H1 (cell line): ENCODE measurements around the gene ZNF473. TPM values are rescaled to one million over a fixed set of nuclear protein-coding genes. Genes with fewer than 3 reads are reported as not detected.

Experiments
- CTCF ChIA-PET: fragments of 300-600 bp; sonication (Branson Sonifier 250); formaldehyde crosslinking; loops from one replicate; lab custom pipeline; 2021; ENCODE audit not compliant: partially characterized antibody; lab: Charles Lee
- POLR2A ChIA-PET: fragments of 300-600 bp; sonication (Branson Sonifier 250); formaldehyde crosslinking; loops from one replicate; lab custom pipeline; 2021; ENCODE audit warnings: inconsistent platforms; ENCODE audit not compliant: partially characterized antibody; lab: Charles Lee
- DNase-seq, 2 experiments: peaks; one replicate each; pipeline versions ENCODE4 v3.0.0 to v3.0.0-alpha.2; 2010 to 2022; ENCODE audit warnings: low spot score in 2 of 2, low read depth in 1 of 2, mixed read lengths in 1 of 2
- FAIRE-seq: peaks from 2 replicates; lab custom pipeline; 2011; peaks lifted over from hg19 to GRCh38; lab: Jason Lieb, UNC
- H2AFZ ChIP-seq: 2 replicates; pipeline ENCODE4 v1.8.1; 2012; ENCODE audit warnings: low read length, inconsistent platforms
- H2AK5ac ChIP-seq: 2 replicates; pipeline ENCODE4 v1.6.1; 2013; ENCODE audit warnings: low read depth, low read length
- H2BK120ac ChIP-seq: replicated peaks from 2 replicates; pipeline ENCODE3; 2013; ENCODE audit warnings: low read depth, low read length, inconsistent platforms
- H2BK12ac ChIP-seq: 2 replicates; pipeline ENCODE4 v1.6.1; 2013; ENCODE audit warnings: low read depth, low read length
- H2BK15ac ChIP-seq: 2 replicates; pipeline ENCODE4 v1.6.1; 2013; ENCODE audit warnings: low read length
- H2BK20ac ChIP-seq: 2 replicates; pipeline ENCODE4 v1.6.1; 2013; ENCODE audit warnings: low read length
- H2BK5ac ChIP-seq: 2 replicates; pipeline ENCODE4 v1.6.1; 2013; ENCODE audit warnings: low read depth, low read length
- H3K14ac ChIP-seq: 2 replicates; pipeline ENCODE4 v1.6.1; 2013; ENCODE audit warnings: inconsistent platforms; ENCODE audit not compliant: insufficient read length
- H3K18ac ChIP-seq: 2 replicates; pipeline ENCODE4 v1.6.1; 2013; ENCODE audit warnings: low read length; ENCODE audit errors: extremely low read depth
- H3K23ac ChIP-seq: 2 replicates; pipeline ENCODE4 v1.6.1; 2013; ENCODE audit warnings: inconsistent platforms; ENCODE audit not compliant: insufficient read length
- H3K23me2 ChIP-seq: 2 replicates; pipeline ENCODE4 v1.6.1; 2013; ENCODE audit warnings: low read depth, low read length
- H3K27ac ChIP-seq: 2 replicates; pipeline ENCODE4 v1.6.1; 2011; ENCODE audit warnings: low read depth, low read length, inconsistent platforms
- H3K27me3 ChIP-seq, 4 experiments: replicated peaks in 1 of 4; 1 replicate in 1 of 4; 2 replicates in 3 of 4; pipeline versions ENCODE4 v1.6.1 to v1.8.1; 2011 to 2013; ENCODE audit warnings: low read length in 3 of 4, mild to moderate bottlenecking in 3 of 4, inconsistent platforms in 2 of 4, mixed read lengths in 2 of 4, moderate library complexity in 1 of 4; ENCODE audit not compliant: control insufficient read depth in 3 of 4, insufficient read depth in 3 of 4; ENCODE audit errors: extremely low read depth in 1 of 4
- H3K36me3 ChIP-seq, 4 experiments: 2 replicates each; pipeline versions ENCODE4 v1.6.1 to v1.8.1; 2011 to 2013; ENCODE audit warnings: mild to moderate bottlenecking in 4 of 4, low read length in 3 of 4, moderate library complexity in 2 of 4, control low read depth in 1 of 4, inconsistent platforms in 1 of 4; ENCODE audit not compliant: insufficient read depth in 4 of 4, control insufficient read depth in 2 of 4
- H3K4ac ChIP-seq: replicated peaks from 2 replicates; pipeline ENCODE3; 2013; ENCODE audit warnings: low read length, low read depth, mixed read lengths, inconsistent platforms; ENCODE audit not compliant: insufficient read length
- H3K4me1 ChIP-seq, 4 experiments: replicated peaks in 1 of 4; 1 replicate in 1 of 4; 2 replicates in 3 of 4; pipeline versions ENCODE4 v1.6.1 to v1.8.1; 2011 to 2013; ENCODE audit warnings: low read length in 3 of 4, inconsistent platforms in 2 of 4, mixed read lengths in 1 of 4; ENCODE audit not compliant: insufficient read depth in 4 of 4, control insufficient read depth in 3 of 4
- H3K4me2 ChIP-seq, 2 experiments: 2 replicates each; pipeline versions ENCODE4 v1.6.1 to v1.8.1; 2011 to 2013; ENCODE audit warnings: low read depth in 2 of 2, low read length in 2 of 2, control low read depth in 1 of 2, inconsistent platforms in 1 of 2, mild to moderate bottlenecking in 1 of 2; ENCODE audit not compliant: insufficient read depth in 1 of 2
- H3K4me3 ChIP-seq, 4 experiments: fragments of 200-600, 300-600 bp in 1 of 4; sonication (generic), shearing (Covaris generic), sonication (Bioruptor Twin) in 1 of 4; 2 replicates each; pipeline versions ENCODE4 v1.5.1 to v1.8.1; 2011 to 2016; ENCODE audit warnings: low read length in 4 of 4, low read depth in 3 of 4, control low read depth in 2 of 4, inconsistent platforms in 2 of 4, mild to moderate bottlenecking in 2 of 4, mixed read lengths in 1 of 4, moderate library complexity in 1 of 4; ENCODE audit not compliant: insufficient read depth in 2 of 4; ENCODE audit errors: extremely low read depth in 1 of 4
- H3K56ac ChIP-seq: replicated peaks from 2 replicates; pipeline ENCODE3; 2013; ENCODE audit warnings: low read depth, mild to moderate bottlenecking, mixed read lengths, low read length, inconsistent platforms; ENCODE audit not compliant: insufficient read length
- H3K79me1 ChIP-seq: 2 replicates; pipeline ENCODE4 v1.6.1; 2013; ENCODE audit warnings: low read depth, low read length, control low read depth
- H3K79me2 ChIP-seq, 2 experiments: 2 replicates each; pipeline versions ENCODE4 v1.6.1 to v1.8.1; 2012 to 2013; ENCODE audit warnings: low read length in 2 of 2, mild to moderate bottlenecking in 2 of 2, inconsistent platforms in 1 of 2; ENCODE audit not compliant: insufficient read depth in 2 of 2, control insufficient read depth in 1 of 2
- H3K9ac ChIP-seq, 4 experiments: replicated peaks in 1 of 4; 1 replicate in 1 of 4; 2 replicates in 3 of 4; pipeline versions ENCODE4 v1.6.1 to v1.8.1; 2011 to 2013; ENCODE audit warnings: low read depth in 3 of 4, low read length in 3 of 4, control low read depth in 2 of 4, mild to moderate bottlenecking in 2 of 4, moderate library complexity in 2 of 4, inconsistent platforms in 1 of 4; ENCODE audit errors: extremely low read depth in 1 of 4
- H3K9me3 ChIP-seq, 2 experiments: 2 replicates each; pipeline versions ENCODE4 v1.6.1 to v1.8.1; 2012 to 2013; ENCODE audit warnings: mild to moderate bottlenecking in 2 of 2, moderate library complexity in 2 of 2, control low read depth in 1 of 2, inconsistent platforms in 1 of 2, low read depth in 1 of 2, low read length in 1 of 2, mixed read lengths in 1 of 2; ENCODE audit not compliant: insufficient read depth in 2 of 2
- H4K20me1 ChIP-seq, 2 experiments: replicated peaks in 1 of 2; 2 replicates each; pipeline versions ENCODE3 to v1.8.1; 2011 to 2013; ENCODE audit warnings: inconsistent platforms in 2 of 2, low read length in 2 of 2, mild to moderate bottlenecking in 1 of 2; ENCODE audit not compliant: insufficient read depth in 2 of 2, control insufficient read depth in 1 of 2
- H4K5ac ChIP-seq: 2 replicates; pipeline ENCODE4 v1.6.1; 2013; ENCODE audit warnings: low read length, low read depth, mixed read lengths, inconsistent platforms; ENCODE audit not compliant: insufficient read length
- H4K8ac ChIP-seq: 2 replicates; pipeline ENCODE4 v1.8.0; 2013; ENCODE audit warnings: mild to moderate bottlenecking, moderate library complexity, low read length, inconsistent platforms; ENCODE audit not compliant: insufficient read depth; ENCODE audit errors: extremely low read depth
- H4K91ac ChIP-seq: replicated peaks from 2 replicates; pipeline ENCODE3; 2013; ENCODE audit warnings: low read length, mixed read lengths, inconsistent platforms; ENCODE audit not compliant: insufficient read length
- BRCA1 ChIP-seq: IDR thresholded peaks from 2 replicates; pipeline ENCODE4 v1.6.1; 2012; ENCODE audit warnings: low read depth, low read length, improper control_type of control experiment
- GABPA ChIP-seq: IDR thresholded peaks from 2 replicates; pipeline ENCODE4 v1.6.1; 2011; ENCODE audit warnings: mild to moderate bottlenecking, low read length, moderate library complexity, borderline replicate concordance; ENCODE audit not compliant: insufficient read depth
- GTF2F1 ChIP-seq: IDR thresholded peaks from 2 replicates; pipeline ENCODE4 v1.6.1; 2012; ENCODE audit warnings: low read depth, low read length, improper control_type of control experiment, borderline replicate concordance
- KDM5A ChIP-seq: fragments of 200-600 bp; IDR thresholded peaks from 2 replicates; pipeline ENCODE4 v1.7.1; 2012; ENCODE audit warnings: mild to moderate bottlenecking, low read length, inconsistent platforms, mixed read lengths
- NRF1 ChIP-seq: IDR thresholded peaks from 2 replicates; pipeline ENCODE4 v1.6.1; 2011; ENCODE audit warnings: mild to moderate bottlenecking, low read depth, low read length, improper control_type of control experiment
- SIRT6 ChIP-seq: IDR thresholded peaks from one replicate; pipeline ENCODE4 v1.7.1; 2012; ENCODE audit warnings: low read length, inconsistent platforms
- SUZ12 ChIP-seq: fragments of 200-600 bp; sonication (generic); IDR thresholded peaks from 2 replicates; pipeline ENCODE4 v1.6.1; 2012; ENCODE audit warnings: mild to moderate bottlenecking, inconsistent platforms, low read length, moderate library complexity, mixed read lengths
- USF2 ChIP-seq: IDR thresholded peaks from 2 replicates; pipeline ENCODE4 v1.6.1; 2011; ENCODE audit warnings: low read length, improper control_type of control experiment
- YY1 ChIP-seq: IDR thresholded peaks from 2 replicates; pipeline ENCODE4 v1.6.1; 2011; ENCODE audit warnings: low read depth, mild to moderate bottlenecking, low read length
- WGBS, 2 experiments: shearing (Covaris generic) in 1 of 2; methylation state at CpG; one replicate each; pipeline versions ENCODE4 v1.1.6 to v1.1.7; 2013 to 2015; ENCODE audit warnings: low lambda C conversion rate in 2 of 2, mixed read lengths in 2 of 2, inconsistent platforms in 1 of 2, low coverage in 1 of 2, missing lambda C conversion rate in 1 of 2; ENCODE audit not compliant: insufficient replicate concordance in 2 of 2, insufficient coverage in 1 of 2, insufficient read length in 1 of 2; ENCODE audit errors: extremely low coverage in 1 of 2, missing lambda C conversion rate in 1 of 2; 5-methylcytosine and 5-hydroxymethylcytosine counted together
- polyA plus RNA-seq, 7 experiments: library from polyadenylated mRNA; depleted of rRNA in 3 of 7; stranded (reverse) in 5 of 7; unstranded in 2 of 7; fragments of >200 nt in 5 of 7; fragments of 200-250 nt in 2 of 7; gene quantifications; 1 replicate in 5 of 7; 2 replicates in 1 of 7; 4 replicates in 1 of 7; pipeline versions ENCODE4 v1.2.1 to v1.2.3, GENCODE V29; 2011 to 2013; ENCODE audit warnings: missing spikeins in 2 of 7, mixed read lengths in 2 of 7
- total RNA-seq: library from RNA; stranded (reverse); fragmentation: NEBNext Ultra II Directional; extraction: Animal tissue kit (Norgen Biotek cat#: 25700); gene quantifications from 2 replicates; pipeline ENCODE4 v1.2.1, GENCODE V29; 2021

The ZNF473 gene
- total and polyA plus RNA-seq, 2 of the 8 experiments (the other 6 are each of a cell fraction or from before 2014, with no cell fraction given): 5.2 to 11.7 TPM

DNA sequence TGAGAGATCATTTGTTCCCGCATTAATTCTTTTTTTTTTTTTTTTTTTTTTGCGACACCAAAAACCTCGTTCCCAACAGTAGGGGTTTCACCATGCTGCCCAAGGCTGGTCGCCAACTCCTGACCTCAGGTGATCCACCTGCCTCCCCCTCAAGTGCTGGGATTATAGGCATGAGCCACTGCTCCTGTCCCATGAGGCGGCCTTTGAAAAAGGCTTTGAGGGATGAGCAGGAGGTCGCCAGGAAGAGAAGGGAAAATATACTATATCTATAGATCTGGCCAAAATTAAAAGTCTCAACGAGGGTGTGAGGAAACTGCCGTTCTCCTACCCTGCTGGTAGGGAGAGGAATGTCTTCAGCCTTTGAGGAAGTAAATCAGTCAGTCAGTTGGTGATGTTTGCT, 26.2 kb downstream of the ZNF473 start:
- Histone ChIP-seq H2BK15ac (no peak overlapping the region), H2BK120ac (no peak overlapping the region), H3K4me3 (no peak overlapping the region), H4K20me1 (no peaks in the 10 kb centered on the region), H4K91ac (no peak overlapping the region), H2BK12ac (no peak overlapping the region), H3K4me2 (no peak overlapping the region), H3K23me2 (0 out of 2 replicates have a peak, but pooled peaks cover 3% of the 10 kb centered on the region), H2AFZ (no peak overlapping the region), H3K14ac (no peak overlapping the region), H3K56ac (no peak overlapping the region), H3K9ac (no peak overlapping the region), H2BK20ac (no peak overlapping the region), H3K4me1 (no peaks in the 10 kb centered on the region), H3K36me3 (peaks cover 3 to 13% (median 9%) of the 10 kb centered on the region in 4 experiments; a peak in 4 of 8 replicates), H3K79me2 (no peaks in the 10 kb centered on the region), H4K5ac (no peak overlapping the region), H4K8ac (no peak overlapping the region), H3K23ac (no peak overlapping the region), H3K79me1 (no peaks in the 10 kb centered on the region), H3K4ac (no peak overlapping the region), H3K9me3 (peaks cover 36 to 50% of the 10 kb centered on the region in 2 experiments), H2AK5ac (no peak overlapping the region), H2BK5ac (0 out of 2 replicates have a peak overlapping the region, but pooled peaks have one; percentile 24), H3K27me3 (no peaks in the 10 kb centered on the region), H3K18ac (no peak overlapping the region), H3K27ac (no peak overlapping the region)
- FAIRE-seq (no peak), DNase-seq (no peak)
- TF ChIP-seq SIRT6: no peak
- TF ChIP-seq SUZ12: no peak
- TF ChIP-seq YY1: no peak
- no peak for TF ChIP-seq NRF1
- TF ChIP-seq GABPA: no peak
- TF ChIP-seq BRCA1: no peak
- TF ChIP-seq GTF2F1: no peak
- TF ChIP-seq USF2: no peak
- no peak for TF ChIP-seq KDM5A
- ChIA-PET CTCF (interaction anchor here (0.6 kb wide), 1 partner anchor 1080 kb away, joined by 3 read pairs; no protein-coding TSS in a partner anchor), POLR2A (no interaction called here)
- WGBS, 2 experiments: 83% methylated on average over 7 of the region's 8 CpGs; no CpG with 5 or more reads in 1 of the 2 experiments
